ENCODE measurements around the gene AGAP3.

The AGAP3 gene

DNA sequence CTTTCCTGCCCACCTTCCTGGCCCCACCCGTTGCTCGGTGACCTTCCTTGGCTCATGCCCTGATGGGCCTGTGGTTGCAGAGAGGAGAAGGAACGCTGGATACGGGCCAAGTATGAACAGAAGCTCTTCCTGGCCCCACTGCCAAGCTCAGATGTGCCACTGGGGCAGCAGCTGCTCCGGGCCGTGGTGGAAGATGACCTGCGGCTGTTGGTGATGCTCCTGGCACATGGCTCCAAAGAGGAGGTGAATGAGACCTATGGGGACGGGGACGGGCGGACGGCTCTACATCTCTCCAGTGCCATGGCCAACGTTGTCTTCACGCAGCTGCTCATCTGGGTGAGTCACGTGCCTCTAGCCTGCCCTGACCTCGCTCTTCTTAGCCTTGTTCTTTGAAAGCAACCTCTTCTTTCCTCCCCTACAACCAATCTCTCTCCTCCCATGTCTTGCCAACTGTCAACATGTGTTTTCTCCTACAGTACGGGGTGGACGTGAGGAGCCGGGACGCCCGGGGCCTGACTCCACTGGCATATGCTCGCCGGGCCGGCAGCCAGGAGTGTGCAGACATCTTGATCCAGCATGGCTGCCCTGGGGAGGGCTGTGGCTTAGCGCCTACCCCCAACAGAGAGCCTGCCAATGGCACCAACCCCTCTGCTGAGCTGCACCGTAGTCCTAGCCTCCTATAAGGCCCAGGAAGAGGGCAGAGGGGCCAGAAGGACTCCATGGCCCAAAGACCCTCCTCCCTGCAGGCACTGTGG, 57.2 kb downstream of the AGAP3 start:
- peaks cover 4 to 47% (median 25%) of the 10 kb centered on the region in 4 experiments for H3K36me3 ChIP-seq (ENCODE audit: control insufficient read depth in 4 of 4, insufficient read depth in 4 of 4, low read length in 3 of 4)
- ChIA-PET POLR2A (no interaction called here), CTCF (interaction anchor here (0.8 to 2.9 kb wide), 6 partner anchors 12 to 124 kb away, joined by 3 to 9 read pairs (median 3); partner anchors contain the start of gene GBX1)

DNA sequence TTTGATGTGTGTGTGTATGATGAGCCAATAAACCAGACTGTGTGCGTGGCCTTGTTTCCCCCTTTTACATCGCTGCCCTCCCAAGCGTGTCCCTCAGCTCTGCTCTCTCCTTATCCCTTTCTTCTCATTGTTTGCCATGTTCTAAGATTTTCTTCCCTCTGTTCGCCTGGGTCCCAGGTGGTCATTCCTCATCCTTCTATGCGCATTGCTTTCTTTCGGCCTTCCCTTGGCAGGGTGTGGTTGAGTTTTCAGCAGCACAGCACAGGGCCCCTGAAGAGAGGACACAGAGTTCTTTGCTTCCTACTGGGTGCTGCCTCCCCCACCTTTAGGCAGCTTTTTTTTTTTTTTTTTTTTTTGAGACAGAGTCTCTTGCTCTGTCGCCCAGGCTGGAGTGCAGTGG, 58.1 kb downstream of the AGAP3 start:
- CTCF ChIA-PET = interaction anchor here (0.8 to 2.9 kb wide), 4 partner anchors 12 to 31 kb away, joined by 3 to 9 read pairs (median 3); no protein-coding TSS in a partner anchor

More for the DNA sequence above, 57.2 kb downstream of the AGAP3 start:
- H3K27me3 ChIP-seq (replicated peaks in 2 of 5; ENCODE audit: control insufficient read depth in 4 of 5, insufficient read depth in 5 of 5, low read length in 4 of 5) = peaks cover 0 to 6% (median 2%) of the 10 kb centered on the region in 5 experiments
- no peaks in the 10 kb centered on the region for H3K9me3 ChIP-seq (ENCODE audit: control extremely low read depth in 1 of 5, control insufficient read depth in 4 of 5, insufficient read depth in 2 of 5, low read depth in 1 of 5, low read length in 4 of 5)
- H3K4me3 ChIP-seq (ENCODE audit: control insufficient read depth in 1 of 7, extremely low read depth in 1 of 7, insufficient read depth in 4 of 7, low read depth in 2 of 7, low read length in 6 of 7) = no peak overlapping the region
- WGBS (ENCODE audit: insufficient coverage) = 97% methylated on average over 18 of the region's 25 CpGs
- no peak overlapping the region for H3K27ac ChIP-seq (ENCODE audit: insufficient read depth in 1 of 2, low read depth in 1 of 2, low read length in 2 of 2, poor library complexity in 1 of 2, severe bottlenecking in 2 of 2)
- no peak for DNase-seq
- peaks cover 0 to 2% (median under 1%) of the 10 kb centered on the region in 4 experiments for H3K4me1 ChIP-seq (ENCODE audit: control extremely low read depth in 1 of 4, control insufficient read depth in 4 of 4, insufficient read depth in 4 of 4, low read length in 3 of 4)

DNA sequence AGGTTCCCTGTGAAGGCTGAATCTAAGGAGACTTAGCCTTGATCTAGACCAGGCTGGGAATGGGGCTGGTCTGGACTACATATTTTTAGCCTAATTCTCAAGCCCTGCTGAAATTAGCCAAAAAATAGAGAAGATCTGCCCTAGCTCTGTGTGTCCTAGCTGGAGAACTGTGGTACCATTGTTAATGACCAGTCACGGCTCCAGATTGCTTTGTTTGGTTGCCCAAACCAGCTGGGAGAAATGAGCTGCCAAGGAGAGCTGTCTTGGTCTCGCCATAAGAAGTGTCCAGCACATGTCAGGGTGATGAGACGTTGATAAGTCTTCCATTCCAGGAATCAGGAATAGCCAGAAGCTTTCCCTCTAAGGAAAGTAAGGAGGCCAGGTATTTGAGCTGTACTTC, 60.5 kb downstream of the AGAP3 start:
- no peak overlapping the region for H3K4me3 ChIP-seq (ENCODE audit: control insufficient read depth in 1 of 7, extremely low read depth in 1 of 7, insufficient read depth in 4 of 7, low read depth in 2 of 7, low read length in 6 of 7)
- CTCF ChIA-PET = interaction anchor here (1.1 to 2.9 kb wide), 7 partner anchors 9 to 97 kb away, joined by 3 to 12 read pairs (median 5); no protein-coding TSS in a partner anchor
- 97% methylated on average over 3 of the region's 3 CpGs for WGBS (ENCODE audit: insufficient coverage)
- DNase-seq = no peak
- peaks cover 0 to 30% (median 15%) of the 10 kb centered on the region in 4 experiments for H3K36me3 ChIP-seq (ENCODE audit: control insufficient read depth in 4 of 4, insufficient read depth in 4 of 4, low read length in 3 of 4)
- POLR2A ChIA-PET = no interaction called here
- no peak overlapping the region for H3K27ac ChIP-seq (ENCODE audit: insufficient read depth in 1 of 2, low read depth in 1 of 2, low read length in 2 of 2, poor library complexity in 1 of 2, severe bottlenecking in 2 of 2)
- H3K27me3 ChIP-seq (replicated peaks in 2 of 5; ENCODE audit: control insufficient read depth in 4 of 5, insufficient read depth in 5 of 5, low read length in 4 of 5) = peaks cover 0 to 34% (median 15%) of the 10 kb centered on the region in 5 experiments
- H3K4me1 ChIP-seq (ENCODE audit: control extremely low read depth in 1 of 4, control insufficient read depth in 4 of 4, insufficient read depth in 4 of 4, low read length in 3 of 4) = peaks cover 0 to 2% (median under 1%) of the 10 kb centered on the region in 4 experiments
- no peaks in the 10 kb centered on the region for H3K9me3 ChIP-seq (ENCODE audit: control extremely low read depth in 1 of 5, control insufficient read depth in 4 of 5, insufficient read depth in 2 of 5, low read depth in 1 of 5, low read length in 4 of 5)

More for the DNA sequence above, 58.1 kb downstream of the AGAP3 start:
- H3K4me3 ChIP-seq (ENCODE audit: control insufficient read depth in 1 of 7, extremely low read depth in 1 of 7, insufficient read depth in 4 of 7, low read depth in 2 of 7, low read length in 6 of 7) = no peak overlapping the region
- POLR2A ChIA-PET = no interaction called here
- no peaks in the 10 kb centered on the region for H3K9me3 ChIP-seq (ENCODE audit: control extremely low read depth in 1 of 5, control insufficient read depth in 4 of 5, insufficient read depth in 2 of 5, low read depth in 1 of 5, low read length in 4 of 5)
- peaks cover 0 to 2% (median under 1%) of the 10 kb centered on the region in 4 experiments for H3K4me1 ChIP-seq (ENCODE audit: control extremely low read depth in 1 of 4, control insufficient read depth in 4 of 4, insufficient read depth in 4 of 4, low read length in 3 of 4)
- H3K27ac ChIP-seq (ENCODE audit: insufficient read depth in 1 of 2, low read depth in 1 of 2, low read length in 2 of 2, poor library complexity in 1 of 2, severe bottlenecking in 2 of 2) = no peak overlapping the region
- H3K36me3 ChIP-seq (ENCODE audit: control insufficient read depth in 4 of 4, insufficient read depth in 4 of 4, low read length in 3 of 4) = peaks cover 4 to 43% (median 25%) of the 10 kb centered on the region in 4 experiments
- DNase-seq = no peak
- WGBS (ENCODE audit: insufficient coverage) = 93% methylated on average over 5 of the region's 7 CpGs
- H3K27me3 ChIP-seq (replicated peaks in 2 of 5; ENCODE audit: control insufficient read depth in 4 of 5, insufficient read depth in 5 of 5, low read length in 4 of 5) = peaks cover 0 to 12% (median 9%) of the 10 kb centered on the region in 5 experiments

DNA sequence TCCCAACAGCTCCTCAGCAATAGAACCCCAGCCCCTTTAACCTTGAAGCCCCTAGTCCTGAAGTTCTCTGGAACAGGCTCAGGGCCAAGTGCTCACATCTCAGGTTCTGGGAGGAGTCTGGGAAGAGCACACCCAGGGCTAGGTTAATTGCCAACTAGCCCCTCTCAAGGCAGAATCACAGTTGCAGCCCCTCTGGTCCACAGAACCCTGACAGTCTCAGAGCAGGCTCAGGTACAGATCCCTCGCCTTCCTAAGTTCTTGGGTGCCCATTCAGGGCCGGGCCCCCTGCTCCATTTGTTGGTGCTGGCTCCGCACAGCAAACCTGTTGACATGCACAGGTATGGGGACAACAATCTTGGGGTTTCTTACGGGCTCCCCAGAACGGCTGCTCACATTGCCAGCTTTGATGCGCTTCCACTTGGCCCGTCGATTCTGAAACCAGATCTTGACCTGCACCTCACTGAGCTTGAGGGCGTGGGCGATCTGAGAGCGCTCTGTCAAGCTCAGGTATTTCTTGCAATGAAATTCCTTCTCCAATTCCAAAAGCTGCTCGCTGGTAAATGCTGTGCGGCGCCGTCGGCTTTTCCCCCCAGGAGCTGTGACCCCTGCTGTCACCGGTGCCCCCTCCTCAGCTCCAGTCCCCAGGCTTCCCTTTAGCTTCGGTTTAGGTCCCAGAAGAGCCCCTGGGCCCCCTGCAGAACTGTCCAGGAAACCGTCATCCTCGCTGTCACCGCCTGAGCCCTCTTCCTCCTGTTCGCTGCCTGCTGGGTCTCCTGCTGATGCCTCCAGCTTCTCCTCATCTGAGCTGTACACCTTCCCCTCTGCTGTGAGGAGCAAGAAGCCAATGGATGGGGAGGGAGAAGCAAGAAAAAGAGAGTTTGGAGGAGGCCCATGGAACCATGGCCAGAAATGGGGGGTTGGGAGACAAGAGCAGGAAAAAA, 62.3 kb downstream of the AGAP3 start:
- peaks cover 0 to 13% (median 6%) of the 10 kb centered on the region in 4 experiments for H3K36me3 ChIP-seq (ENCODE audit: control insufficient read depth in 4 of 4, insufficient read depth in 4 of 4, low read length in 3 of 4)
- no peak overlapping the region for H3K4me3 ChIP-seq (ENCODE audit: control insufficient read depth in 1 of 7, extremely low read depth in 1 of 7, insufficient read depth in 4 of 7, low read depth in 2 of 7, low read length in 6 of 7)
- no peaks in the 10 kb centered on the region for H3K9me3 ChIP-seq (ENCODE audit: control extremely low read depth in 1 of 5, control insufficient read depth in 4 of 5, insufficient read depth in 2 of 5, low read depth in 1 of 5, low read length in 4 of 5)
- CTCF ChIA-PET = interaction anchor here (1.1 to 2.9 kb wide), 10 partner anchors 9 to 25 kb away, joined by 3 to 14 read pairs (median 5); no protein-coding TSS in a partner anchor
- peaks cover 0 to 40% (median 18%) of the 10 kb centered on the region in 5 experiments for H3K27me3 ChIP-seq (replicated peaks in 2 of 5; ENCODE audit: control insufficient read depth in 4 of 5, insufficient read depth in 5 of 5, low read length in 4 of 5)
- no peaks in the 10 kb centered on the region for H3K4me1 ChIP-seq (ENCODE audit: control extremely low read depth in 1 of 4, control insufficient read depth in 4 of 4, insufficient read depth in 4 of 4, low read length in 3 of 4)
- H3K27ac ChIP-seq (ENCODE audit: insufficient read depth in 1 of 2, low read depth in 1 of 2, low read length in 2 of 2, poor library complexity in 1 of 2, severe bottlenecking in 2 of 2) = no peak overlapping the region
- WGBS (ENCODE audit: insufficient coverage) = 64% methylated on average over 21 of the region's 22 CpGs
- DNase-seq = no peak
- POLR2A ChIA-PET = interaction anchor here (0.5 kb wide), 1 partner anchor 467 kb away, joined by 4 read pairs; no protein-coding TSS in a partner anchor

DNA sequence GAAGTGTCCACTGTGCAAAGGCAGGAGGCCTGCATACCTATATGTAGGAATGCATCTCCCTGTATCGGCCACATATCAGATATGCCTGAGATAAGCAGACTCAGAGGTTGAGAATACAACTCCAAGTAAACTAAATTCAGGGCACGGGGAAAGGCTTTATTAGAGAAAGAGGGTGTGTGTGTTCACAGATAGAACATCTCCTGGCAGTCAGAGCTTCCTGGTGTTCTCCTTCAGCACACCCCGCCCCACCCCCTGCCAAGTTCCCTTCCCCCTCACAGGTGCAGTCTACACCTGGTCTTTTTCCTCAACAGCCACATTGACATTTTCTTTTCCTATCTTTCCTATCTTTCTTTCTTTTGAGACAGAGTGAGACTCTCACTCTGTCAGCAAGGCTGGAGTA, 64.1 kb downstream of the AGAP3 start:
- Histone ChIP-seq H3K9me3 (ENCODE audit: control extremely low read depth in 1 of 5, control insufficient read depth in 4 of 5, insufficient read depth in 2 of 5, low read depth in 1 of 5, low read length in 4 of 5) (no peaks in the 10 kb centered on the region), H3K4me3 (ENCODE audit: control insufficient read depth in 1 of 7, extremely low read depth in 1 of 7, insufficient read depth in 4 of 7, low read depth in 2 of 7, low read length in 6 of 7) (no peak overlapping the region), H3K27ac (ENCODE audit: insufficient read depth in 1 of 2, low read depth in 1 of 2, low read length in 2 of 2, poor library complexity in 1 of 2, severe bottlenecking in 2 of 2) (no peak overlapping the region), H3K27me3 (replicated peaks in 2 of 5; ENCODE audit: control insufficient read depth in 4 of 5, insufficient read depth in 5 of 5, low read length in 4 of 5) (peaks cover 0 to 43% (median 27%) of the 10 kb centered on the region in 5 experiments), H3K4me1 (ENCODE audit: control extremely low read depth in 1 of 4, control insufficient read depth in 4 of 4, insufficient read depth in 4 of 4, low read length in 3 of 4) (no peaks in the 10 kb centered on the region), H3K36me3 (ENCODE audit: control insufficient read depth in 4 of 4, insufficient read depth in 4 of 4, low read length in 3 of 4) (no peaks in the 10 kb centered on the region)
- POLR2A ChIA-PET = no interaction called here
- DNase-seq = no peak
- 90% methylated on average over 2 of the region's 3 CpGs for WGBS (ENCODE audit: insufficient coverage)
- CTCF ChIA-PET = interaction anchor here (0.9 to 2.9 kb wide), 3 partner anchors 13 to 47 kb away, joined by 3 to 14 read pairs (median 12); partner anchors contain the start of gene GBX1

DNA sequence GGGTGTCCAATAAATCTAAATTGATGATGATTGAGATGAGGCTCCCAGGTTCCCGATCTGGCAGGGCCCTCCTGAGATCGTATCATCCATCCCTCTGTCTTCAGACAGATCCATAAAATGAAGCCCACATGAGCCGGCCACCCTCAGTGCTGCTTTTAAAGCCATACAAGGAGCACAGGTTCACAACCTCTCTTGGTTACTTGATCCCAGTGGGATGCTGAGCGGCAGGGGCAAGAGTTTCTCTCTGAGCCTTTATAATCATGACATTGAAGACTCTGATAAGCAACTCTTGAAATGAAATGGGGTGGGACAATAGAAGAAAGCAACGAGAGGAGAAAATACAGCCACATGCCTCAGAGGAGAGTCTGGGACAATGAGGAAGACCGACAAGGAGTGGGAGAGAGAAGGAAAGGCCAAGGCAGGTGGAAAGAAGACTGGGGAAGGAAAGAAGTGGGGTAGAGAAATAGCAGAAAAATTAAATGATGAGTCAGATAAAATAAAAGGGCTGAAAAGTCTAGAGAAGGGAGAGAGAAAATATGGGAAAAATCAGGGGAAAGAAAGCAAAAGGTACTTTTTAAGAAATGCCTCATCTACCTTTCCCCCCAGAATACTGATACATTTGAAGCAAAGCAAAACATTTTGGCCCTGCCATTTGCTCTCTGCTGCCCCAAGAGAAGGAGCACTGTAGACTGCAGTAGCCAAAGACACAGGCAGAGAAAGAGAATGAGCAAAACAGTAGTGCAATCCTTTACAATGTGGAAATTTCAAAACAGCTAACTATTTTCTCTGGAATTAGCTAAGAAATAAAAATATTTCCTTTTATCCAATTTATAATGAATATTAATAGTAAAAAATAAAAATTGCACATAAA, 66.6 kb downstream of the AGAP3 start:
- Histone ChIP-seq H3K27me3 (replicated peaks in 2 of 5; ENCODE audit: control insufficient read depth in 4 of 5, insufficient read depth in 5 of 5, low read length in 4 of 5) (peaks cover 0 to 44% (median 35%) of the 10 kb centered on the region in 5 experiments), H3K4me1 (ENCODE audit: control extremely low read depth in 1 of 4, control insufficient read depth in 4 of 4, insufficient read depth in 4 of 4, low read length in 3 of 4) (no peaks in the 10 kb centered on the region), H3K4me3 (ENCODE audit: control insufficient read depth in 1 of 7, extremely low read depth in 1 of 7, insufficient read depth in 4 of 7, low read depth in 2 of 7, low read length in 6 of 7) (no peak overlapping the region), H3K9me3 (ENCODE audit: control extremely low read depth in 1 of 5, control insufficient read depth in 4 of 5, insufficient read depth in 2 of 5, low read depth in 1 of 5, low read length in 4 of 5) (no peaks in the 10 kb centered on the region), H3K27ac (ENCODE audit: insufficient read depth in 1 of 2, low read depth in 1 of 2, low read length in 2 of 2, poor library complexity in 1 of 2, severe bottlenecking in 2 of 2) (no peak overlapping the region), H3K36me3 (ENCODE audit: control insufficient read depth in 4 of 4, insufficient read depth in 4 of 4, low read length in 3 of 4) (no peaks in the 10 kb centered on the region)
- ChIA-PET POLR2A (no interaction called here), CTCF (interaction anchor here (0.7 to 2.9 kb wide), 3 partner anchors 11 to 97 kb away, joined by 3 to 12 read pairs (median 4); partner anchors contain the start of gene GBX1)
- 80% methylated on average over 6 of the region's 6 CpGs for whole genome bisulfite sequencing (ENCODE audit: insufficient coverage)
- DNase-seq = peak in 1 of 3 donors; percentile 14
